Heart left ventricle (tissue), 13 donors: ENCODE data around the gene ZNF324B.

Experiments
- POLR2A ChIP-seq, 2 donors: fragments of 450-650 bp; IDR thresholded peaks; one replicate each; pipeline ENCODE4 v1.6.1; 2017; ENCODE audit warnings: antibody characterized with exemption in 2 of 2, mild to moderate bottlenecking in 2 of 2, moderate library complexity in 2 of 2
- TF ChIP-seq, protein P1 (sequence below), 12 donors: fragments of 200-600 bp; sonication (generic) in 4 of 12; IDR thresholded peaks; one replicate each; pipeline versions ENCODE4 v1.5.0 to v1.8.0; 2018 to 2022; ENCODE audit warnings: antibody characterized with exemption in 12 of 12, mild to moderate bottlenecking in 5 of 12
- donor health status: ischemic (EF 13 %, LVEDD 7.1; RV severe dilation, severe dysfunction).
- donor health status: DM: no; HTN: yes; CAD: no.
- donor health status: DM: no; HTN: no; CAD: no.
- donor health status: ischemic (EF 25% LVEDD 6.9; RV normal size, moderate dysfunction).
- donor health status: ischemic (EF 25% LVEDD 5.7; RV mildly dilated, moderate dysfunction).
- donor health status: ischemic (EF 35%, LVEDD 5.7; RV mildly dilated, moderate dysfunction).
- donor health status: nonischemic (EF 11% LVEDD 7.7; RV severe dilation, severe dysfunction).
- donor health status: DM: yes; HTN: yes; CAD: no.
- donor health status: PGD.
- donor health status: ischemic (EF 29% LVEDD 5.4; RV normal size, mild dysfunction).
- donor health status: nonischemic (EF 23%, LVEDD 6.1; RV moderate dilation, normal function).

DNA sequence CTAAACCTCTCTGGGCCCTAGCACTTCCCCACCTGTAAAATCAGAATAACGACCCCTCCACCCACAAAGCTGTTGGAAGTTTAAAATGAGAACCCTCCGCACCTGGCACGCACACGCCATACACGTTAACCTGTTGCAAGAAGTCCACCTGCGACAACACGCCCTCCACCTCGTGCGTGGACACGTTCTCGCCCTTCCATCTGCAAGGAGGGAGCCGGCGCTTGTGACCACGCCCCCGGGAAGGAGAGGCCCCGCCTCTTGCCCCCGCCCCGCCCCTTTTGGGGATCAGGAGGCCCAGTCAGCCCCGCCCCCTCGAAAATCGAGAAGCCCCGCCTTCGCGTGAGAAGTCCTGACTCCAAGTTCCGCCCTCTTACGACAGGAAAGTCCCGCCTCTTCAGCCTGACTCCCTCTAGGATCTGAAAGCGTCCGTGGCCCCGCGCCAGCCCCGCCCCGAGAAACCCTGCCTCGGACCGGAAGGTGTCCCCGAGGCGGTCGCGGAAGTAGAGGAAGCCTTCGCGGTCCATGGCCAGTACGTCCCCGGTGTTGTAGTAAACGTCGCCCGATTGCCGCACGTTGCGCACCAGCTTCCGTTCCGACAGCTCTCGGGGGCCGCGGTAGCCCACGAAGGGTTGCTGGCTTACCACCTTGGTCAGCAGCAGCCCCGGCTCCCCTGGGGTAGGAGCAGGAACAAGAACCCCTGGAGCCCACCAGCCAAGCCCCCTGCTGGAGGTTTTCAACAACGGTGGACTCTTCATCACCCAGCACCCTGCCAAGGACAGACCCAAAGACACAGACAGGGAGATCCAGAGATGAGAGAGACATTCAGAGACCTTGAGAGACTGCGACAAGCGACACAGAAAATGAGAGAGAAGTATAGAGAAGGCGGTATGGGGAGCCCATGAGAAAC lies 47.9 kb downstream of the ZNF324B start:
- TF ChIP-seq, protein P1, sequence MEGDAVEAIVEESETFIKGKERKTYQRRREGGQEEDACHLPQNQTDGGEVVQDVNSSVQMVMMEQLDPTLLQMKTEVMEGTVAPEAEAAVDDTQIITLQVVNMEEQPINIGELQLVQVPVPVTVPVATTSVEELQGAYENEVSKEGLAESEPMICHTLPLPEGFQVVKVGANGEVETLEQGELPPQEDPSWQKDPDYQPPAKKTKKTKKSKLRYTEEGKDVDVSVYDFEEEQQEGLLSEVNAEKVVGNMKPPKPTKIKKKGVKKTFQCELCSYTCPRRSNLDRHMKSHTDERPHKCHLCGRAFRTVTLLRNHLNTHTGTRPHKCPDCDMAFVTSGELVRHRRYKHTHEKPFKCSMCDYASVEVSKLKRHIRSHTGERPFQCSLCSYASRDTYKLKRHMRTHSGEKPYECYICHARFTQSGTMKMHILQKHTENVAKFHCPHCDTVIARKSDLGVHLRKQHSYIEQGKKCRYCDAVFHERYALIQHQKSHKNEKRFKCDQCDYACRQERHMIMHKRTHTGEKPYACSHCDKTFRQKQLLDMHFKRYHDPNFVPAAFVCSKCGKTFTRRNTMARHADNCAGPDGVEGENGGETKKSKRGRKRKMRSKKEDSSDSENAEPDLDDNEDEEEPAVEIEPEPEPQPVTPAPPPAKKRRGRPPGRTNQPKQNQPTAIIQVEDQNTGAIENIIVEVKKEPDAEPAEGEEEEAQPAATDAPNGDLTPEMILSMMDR (IDR thresholded peaks at IDR 0.05), result peak in 6 of 12 donors; percentile 8 to 42 (median 26)
- TF ChIP-seq POLR2A (IDR thresholded peaks at IDR 0.05), result peak in 1 of 2 donors; percentile 65
